HG03066 (cell line): ENCODE data around the gene KCNJ1.

ENCODE experiments used
- ATAC-seq: cut with Tn5 transposase; IDR thresholded peaks from one replicate; pipeline ENCODE4 v1.9.1; 2021; ENCODE audit warnings: low read depth; ENCODE audit not compliant: unreplicated experiment

KCNJ1 gene

DNA sequence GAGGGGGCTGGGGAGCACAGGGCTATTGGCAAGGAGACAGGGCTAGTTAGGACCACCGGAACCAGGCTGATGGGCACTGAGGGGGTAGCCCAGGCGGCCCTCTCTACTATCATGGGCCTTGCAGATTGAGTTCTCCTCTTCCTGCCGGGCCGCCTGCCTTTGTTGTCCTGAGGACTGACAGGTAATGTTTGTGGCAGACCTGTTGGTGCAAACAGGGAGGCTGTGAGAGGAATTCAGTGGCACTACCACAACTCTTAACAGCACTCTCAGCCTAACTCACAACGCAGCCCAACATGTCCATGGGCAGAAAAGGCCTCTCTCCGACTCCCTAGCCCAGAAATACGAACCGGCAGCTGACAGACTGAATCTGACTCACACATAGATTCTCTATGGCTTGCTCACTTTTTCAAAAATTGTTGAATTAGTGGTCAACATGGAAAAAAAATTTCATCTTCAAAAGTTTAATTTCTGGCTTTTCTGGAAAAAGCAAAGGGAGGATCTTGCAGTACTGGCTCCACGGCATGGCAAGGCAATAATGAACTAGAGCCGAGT is 35.5 kb upstream of the KCNJ1 start:
- no peak for ATAC-seq

- ATAC-seq = no peak
These were observed 34.8 kb upstream of the KCNJ1 start for GRCh38 chr11:128901653-128902514.

DNA sequence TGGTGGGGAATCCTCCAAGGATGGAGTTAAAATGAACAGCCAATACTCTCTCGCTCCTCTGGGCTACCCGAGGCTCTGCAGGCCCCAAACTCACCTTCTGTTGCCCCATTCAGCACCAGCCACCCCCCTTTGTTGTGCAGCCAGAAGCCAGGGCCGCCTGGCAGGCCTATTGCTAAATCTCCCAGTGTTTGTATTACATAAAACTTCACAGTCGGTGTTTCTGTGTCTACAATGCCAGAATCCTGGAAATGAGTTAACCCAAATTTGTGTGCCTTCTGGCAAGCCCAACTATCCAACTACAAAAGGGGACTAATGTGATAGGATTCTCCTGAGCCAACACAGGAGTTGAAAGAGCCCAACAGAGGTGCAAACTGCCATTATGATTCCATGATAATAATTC is 33.4 kb upstream of the KCNJ1 start:
- ATAC-seq = no peak

DNA sequence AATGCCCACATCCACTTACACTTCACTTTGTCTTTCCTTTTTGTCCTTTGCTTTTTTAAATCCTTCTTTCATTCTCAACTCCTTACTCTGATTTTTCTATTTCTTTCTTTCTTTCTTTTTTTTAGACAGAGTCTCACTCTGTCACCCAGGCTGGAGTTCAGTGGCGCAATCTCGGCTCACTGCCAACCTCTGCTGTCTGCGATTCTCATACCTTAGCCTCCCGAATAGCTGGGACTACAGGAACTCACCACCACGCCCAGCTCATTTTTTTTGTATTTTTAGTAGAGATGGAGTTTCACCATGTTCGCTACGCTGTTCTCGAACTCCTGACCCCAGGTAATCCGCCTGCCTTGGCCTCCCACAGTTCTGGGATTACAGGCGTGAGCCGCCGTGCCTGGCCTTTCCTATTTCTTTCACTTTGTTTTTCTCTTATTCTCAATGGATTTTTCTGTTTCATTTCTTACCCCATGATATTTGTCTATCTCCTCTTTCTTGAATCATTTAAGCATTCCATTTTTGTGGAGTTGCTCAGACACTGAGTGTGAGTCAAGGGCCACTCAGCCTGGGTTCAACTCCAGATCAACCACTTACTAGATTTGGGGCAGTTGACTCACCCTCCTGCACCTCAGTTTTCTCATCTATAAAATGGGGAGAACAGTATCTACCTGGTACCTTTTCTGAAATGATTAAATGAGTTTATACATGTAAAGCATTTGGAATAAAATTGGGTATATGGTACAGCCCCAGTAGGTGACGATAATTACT is 31.7 kb upstream of the KCNJ1 start:
- no peak for ATAC-seq

GRCh38 chr11:128897826-128898225 is 30.7 kb upstream of the KCNJ1 start:
- no peak for ATAC-seq

DNA sequence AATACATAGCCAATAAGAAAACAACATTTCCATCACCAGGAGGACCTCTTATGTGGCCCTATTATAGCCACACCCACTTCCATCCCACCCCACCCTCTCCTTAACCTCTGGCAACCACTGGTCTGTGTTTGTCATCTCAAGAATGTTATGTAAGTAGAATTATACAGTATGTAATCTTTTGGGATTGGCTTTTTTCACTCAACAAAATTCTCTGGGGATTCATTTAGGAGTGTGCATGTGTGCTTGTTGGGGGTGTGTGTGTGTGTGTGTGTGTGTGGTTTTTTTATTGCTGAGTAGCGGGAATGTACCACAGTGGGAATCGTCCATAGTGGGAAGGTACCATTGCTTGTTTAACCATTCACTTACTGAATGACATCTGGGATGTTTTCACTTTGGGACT is 29.3 kb upstream of the KCNJ1 start:
- ATAC-seq = no peak

DNA sequence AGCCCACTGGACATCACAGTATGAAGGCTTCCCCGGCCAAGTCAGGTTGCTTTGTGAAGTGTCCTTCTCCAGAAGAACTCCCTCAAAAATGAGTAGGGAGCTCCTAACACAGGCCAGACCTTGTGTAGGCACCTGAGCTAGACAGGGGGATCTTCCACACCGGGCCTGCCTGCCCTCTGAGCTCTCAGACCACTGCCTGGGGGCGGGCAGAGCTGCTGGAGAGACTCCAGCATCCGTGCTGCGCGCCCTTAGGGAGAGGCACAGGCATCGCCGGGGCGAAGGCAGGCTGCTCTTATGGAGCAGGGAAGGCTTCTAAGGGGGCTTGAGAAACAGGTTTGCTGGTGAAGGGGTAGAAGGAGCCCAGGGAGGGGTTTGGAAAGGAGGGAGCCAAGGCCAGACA is 28.4 kb upstream of the KCNJ1 start:
- ATAC-seq = no peak

DNA sequence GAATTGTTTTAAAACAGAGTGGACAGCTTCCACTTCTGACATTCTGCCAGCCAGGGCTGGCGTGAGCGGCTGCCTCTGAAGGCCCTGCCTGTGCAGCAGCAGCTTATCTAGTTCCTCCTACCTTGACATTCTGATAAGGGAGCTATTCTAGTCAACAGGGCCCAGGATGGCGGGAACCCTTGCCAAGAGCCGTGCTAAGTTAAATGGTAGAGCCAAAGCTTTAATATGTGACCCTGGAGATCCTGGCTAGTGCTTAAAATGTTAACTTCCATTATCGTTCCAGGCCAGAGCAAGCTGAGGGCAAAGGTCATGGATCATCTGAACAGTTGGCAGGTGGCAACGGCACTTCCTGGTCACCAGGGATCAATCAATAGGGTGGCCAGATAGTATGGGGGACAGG is 27.6 kb upstream of the KCNJ1 start:
- no peak for ATAC-seq

- ATAC-seq = no peak
These were observed 27.2 kb upstream of the KCNJ1 start for GRCh38 chr11:128894286-128894681.

GRCh38 chr11:128893578-128894285 is 26.6 kb upstream of the KCNJ1 start:
- peak; percentile 72 for ATAC-seq

- no peak for ATAC-seq
These were observed 25.9 kb upstream of the KCNJ1 start for GRCh38 chr11:128892866-128893565.

DNA sequence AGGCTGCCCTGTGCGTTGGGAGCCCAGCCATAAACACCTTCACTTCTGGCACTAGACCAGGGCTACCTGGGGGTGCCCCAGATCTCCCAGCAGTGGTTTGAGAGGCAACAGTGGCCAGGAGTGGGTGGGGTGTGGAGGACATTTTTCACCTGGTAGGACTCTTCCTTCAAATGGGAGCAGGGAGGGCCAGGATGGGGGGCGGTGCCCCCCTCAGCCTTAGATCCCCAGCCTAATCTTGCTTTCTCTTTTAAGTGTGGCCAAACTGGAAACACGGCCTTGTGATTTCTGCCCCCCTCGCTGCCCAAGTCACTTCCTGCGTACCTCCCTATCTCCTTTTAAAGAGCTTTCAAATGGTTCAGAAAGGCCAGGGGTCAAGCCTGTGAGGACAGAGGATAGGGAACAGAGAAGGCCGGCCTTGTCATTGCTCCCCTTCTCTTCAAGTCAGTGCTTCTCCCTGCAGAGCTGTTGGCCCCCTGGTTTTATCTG is 24.9 kb upstream of the KCNJ1 start:
- ATAC-seq = no peak

GRCh38 chr11:128890543-128891368 is 23.7 kb upstream of the KCNJ1 start, which contains the start of gene KCNJ5:
KCNJ5 (plus strand) TSS chr11:128891356; CDS start chr11:128911274, 19,918 bp downstream.
- ATAC-seq = no peak

GRCh38 chr11:128890216-128890542 is 23.1 kb upstream of the KCNJ1 start:
- ATAC-seq = no peak

GRCh38 chr11:128889657-128890213 is 22.6 kb upstream of the KCNJ1 start:
- ATAC-seq = no peak

DNA sequence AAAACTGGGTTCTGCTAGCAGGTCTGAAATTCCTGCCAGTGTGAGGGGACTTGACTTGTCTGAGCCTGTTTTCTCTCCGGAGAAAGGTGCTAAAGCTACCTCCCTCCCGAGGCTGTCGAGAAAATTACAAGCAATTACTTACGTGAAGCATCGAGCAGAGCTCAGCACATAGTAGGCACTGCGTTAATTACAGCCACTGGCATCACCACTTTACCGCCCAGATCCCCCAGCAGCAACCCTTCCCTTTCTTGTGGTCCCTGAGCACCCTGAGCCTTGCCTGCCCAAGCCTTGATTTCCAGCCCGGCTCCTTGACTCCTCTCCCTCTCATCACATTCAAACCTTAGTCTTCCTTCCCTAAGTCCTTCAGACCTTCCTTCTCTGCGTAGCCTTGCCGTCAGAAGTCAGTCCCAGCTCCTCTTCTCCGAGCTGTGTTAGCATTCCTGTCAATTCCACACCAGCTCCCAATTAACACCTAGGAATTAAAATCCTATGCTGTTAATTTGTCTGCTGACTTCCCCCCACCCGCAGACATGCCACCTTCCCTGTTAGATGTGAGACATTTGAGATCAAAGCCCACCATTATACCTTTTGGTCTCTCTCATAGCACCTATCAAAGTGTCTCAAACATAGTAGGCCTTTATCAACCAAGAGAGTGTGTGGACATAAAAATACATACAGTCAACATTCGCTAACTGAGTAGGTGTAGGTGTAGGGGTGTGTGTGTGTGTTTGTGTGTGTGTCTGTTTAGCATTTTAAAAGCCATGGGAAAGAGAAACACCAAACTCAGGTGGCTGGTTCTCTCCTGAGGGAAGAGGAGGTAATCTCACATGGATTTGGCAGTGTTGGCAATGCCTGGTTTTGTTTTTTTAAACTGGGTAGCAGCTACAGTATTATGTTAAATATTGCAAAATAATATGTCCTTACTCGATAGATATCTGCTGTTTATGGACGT is 21.2 kb upstream of the KCNJ1 start:
- no peak for ATAC-seq

DNA sequence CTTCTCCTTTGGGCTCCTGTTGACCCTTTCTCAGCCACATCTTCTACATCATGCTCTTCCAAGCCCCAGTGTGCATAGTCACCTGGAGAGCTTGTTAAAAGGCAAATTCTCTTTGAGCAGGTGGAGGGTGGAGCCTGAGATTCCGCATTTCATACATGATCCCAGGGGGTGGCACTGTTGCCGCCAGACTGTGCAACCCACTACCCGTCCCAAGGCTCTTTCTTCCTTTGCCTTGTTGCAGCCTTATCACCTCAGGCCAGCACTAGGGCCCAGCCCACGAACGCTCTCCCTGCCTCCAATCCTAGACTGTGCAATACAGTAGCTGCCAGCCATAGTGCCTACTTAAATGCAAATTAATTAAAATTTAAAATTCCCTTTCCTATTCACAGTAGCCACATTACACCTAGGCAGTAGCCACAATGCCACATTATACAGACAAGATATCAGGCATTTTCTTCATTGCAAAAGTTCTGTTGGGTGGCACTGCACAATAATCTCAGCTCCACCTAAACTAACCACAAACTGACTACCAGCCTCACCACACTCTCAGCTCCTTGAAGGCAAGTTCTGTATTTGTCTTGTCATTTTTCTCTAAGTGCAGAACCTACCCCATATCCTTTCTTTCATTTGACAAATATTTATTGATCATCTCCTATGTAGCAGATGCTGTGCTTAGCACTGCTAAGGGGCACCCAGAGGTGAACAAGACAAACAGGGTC is 19.5 kb upstream of the KCNJ1 start:
- ATAC-seq = no peak
